HepG2 (cell line): ENCODE results near the gene USP34. TPM values are rescaled to one million over a fixed set of nuclear protein-coding genes. Genes with fewer than 3 reads are reported as not detected.
A peak's percentile ranks its signal among the peaks of the same experiment; 100 is the strongest.

Experiments used
- ATAD3A ChIP-seq: sonication (generic); formaldehyde crosslinking; IDR thresholded peaks from 2 replicates; pipeline ENCODE4 v1.4.0; 2020; ENCODE audit warnings: missing genetic modification reagents
- ESRRA ChIP-seq: sonication (generic); formaldehyde crosslinking; IDR thresholded peaks from 2 replicates; pipeline ENCODE4 v1.5.1; 2020; ENCODE audit warnings: mild to moderate bottlenecking, low read depth, missing genetic modification reagents
- GATAD1 ChIP-seq: IDR thresholded peaks from 2 replicates; pipeline ENCODE4 v1.6.1; 2016; ENCODE audit warnings: missing genetic modification reagents, missing compliant biosample characterization
- IKZF1 ChIP-seq: fragments of 450-650 bp; IDR thresholded peaks from 2 replicates; pipeline ENCODE4 v1.7.1; 2016
- KMT2B ChIP-seq: IDR thresholded peaks from 2 replicates; pipeline ENCODE4 v1.6.1; 2016; ENCODE audit warnings: missing genetic modification reagents, missing compliant biosample characterization
- MTF1 ChIP-seq: sonication (generic); formaldehyde crosslinking; IDR thresholded peaks from 2 replicates; pipeline ENCODE4 v1.5.0; 2020; ENCODE audit warnings: missing genetic modification reagents
- NFATC3 ChIP-seq: sonication (generic); formaldehyde crosslinking; IDR thresholded peaks from 2 replicates; pipeline ENCODE4 v1.5.1; 2020; ENCODE audit warnings: mild to moderate bottlenecking, missing genetic modification reagents
- NFIB ChIP-seq: sonication (generic); formaldehyde crosslinking; IDR thresholded peaks from 2 replicates; pipeline ENCODE4 v1.9.0; 2021; ENCODE audit warnings: missing genetic modification reagents, mild to moderate bottlenecking, borderline replicate concordance
- ONECUT2 ChIP-seq: sonication (generic); formaldehyde crosslinking; IDR thresholded peaks from 2 replicates; pipeline ENCODE4 v1.4.0; 2020; ENCODE audit warnings: missing genetic modification reagents
- RAD51 ChIP-seq: fragments of 450-650 bp; IDR thresholded peaks from 2 replicates; pipeline ENCODE4 v1.6.1; 2016; ENCODE audit warnings: borderline replicate concordance
- SALL1 ChIP-seq: sonication (generic); formaldehyde crosslinking; IDR thresholded peaks from 2 replicates; pipeline ENCODE4 v1.8.0; 2022; ENCODE audit warnings: mild to moderate bottlenecking, missing genetic modification reagents
- TOPORS ChIP-seq: sonication (generic); formaldehyde crosslinking; IDR thresholded peaks from 2 replicates; pipeline ENCODE4 v1.8.0; 2023; ENCODE audit warnings: mild to moderate bottlenecking, missing genetic modification reagents
- ZNF234 ChIP-seq: sonication (generic); formaldehyde crosslinking; conservative IDR thresholded peaks from 2 replicates; pipeline ENCODE4 v1.5.1; 2020; ENCODE audit warnings: mild to moderate bottlenecking, missing genetic modification reagents
- ZSCAN25 ChIP-seq: sonication (generic); formaldehyde crosslinking; IDR thresholded peaks from 2 replicates; pipeline ENCODE4 v1.8.0; 2022; ENCODE audit warnings: mild to moderate bottlenecking, missing genetic modification reagents
- ZSCAN29 ChIP-seq: sonication (generic); formaldehyde crosslinking; conservative IDR thresholded peaks from 2 replicates; pipeline ENCODE4 v1.4.0; 2020; ENCODE audit warnings: mild to moderate bottlenecking, missing genetic modification reagents
- polyA plus RNA-seq, 8 experiments: library from polyadenylated mRNA; depleted of rRNA in 3 of 8; stranded (reverse) in 7 of 8; unstranded in 1 of 8; fragments of >200 nt; fragmentation: Illumina TruSeq in 4 of 8; extraction: Trizol in 4 of 8; gene quantifications; 2 replicates each; pipeline versions ENCODE4 v1.2.1 to v1.2.3, GENCODE V29; 2011 to 2016; ENCODE audit warnings: low read depth in 4 of 8, missing spikeins in 1 of 8, mixed read lengths in 1 of 8; ENCODE audit not compliant: insufficient read depth in 1 of 8
- total RNA-seq, 5 experiments: library from RNA; depleted of rRNA; stranded (reverse); fragments of >200 nt; fragmentation: Illumina TruSeq; extraction: Trizol; gene quantifications; 2 replicates each; pipeline ENCODE4 v1.2.3, GENCODE V29; 2016; ENCODE audit warnings: low read depth in 1 of 5
- TF ChIP-seq, protein P1 (sequence below): sonication (generic); formaldehyde crosslinking; IDR thresholded peaks from 2 replicates; pipeline ENCODE4 v1.8.0; 2023; ENCODE audit warnings: mild to moderate bottlenecking, missing genetic modification reagents
- TF ChIP-seq, protein P2 (sequence below): sonication (generic); formaldehyde crosslinking; IDR thresholded peaks from 2 replicates; pipeline ENCODE4 v1.4.0; 2020; ENCODE audit warnings: missing genetic modification reagents, borderline replicate concordance
- TF ChIP-seq, protein P3 (sequence below): sonication (generic); formaldehyde crosslinking; IDR thresholded peaks from 2 replicates; pipeline ENCODE4 v1.4.0; 2020; ENCODE audit warnings: missing genetic modification reagents, borderline replicate concordance
- TF ChIP-seq, protein P4 (sequence below): sonication (generic); formaldehyde crosslinking; IDR thresholded peaks from 2 replicates; pipeline ENCODE4 v1.4.0; 2020; ENCODE audit warnings: missing genetic modification reagents, low read depth, mild to moderate bottlenecking, borderline replicate concordance
- TF ChIP-seq, protein P5 (sequence below): sonication (generic); formaldehyde crosslinking; IDR thresholded peaks from 2 replicates; pipeline ENCODE4 v1.8.0; 2022; ENCODE audit warnings: missing genetic modification reagents, low read depth, mild to moderate bottlenecking, borderline replicate concordance

The USP34 gene
- total and polyA plus RNA-seq, 2 of the 13 experiments (the other 11 are each of a cell fraction or from before 2014, with no cell fraction given): 99.2 to 100 TPM

DNA sequence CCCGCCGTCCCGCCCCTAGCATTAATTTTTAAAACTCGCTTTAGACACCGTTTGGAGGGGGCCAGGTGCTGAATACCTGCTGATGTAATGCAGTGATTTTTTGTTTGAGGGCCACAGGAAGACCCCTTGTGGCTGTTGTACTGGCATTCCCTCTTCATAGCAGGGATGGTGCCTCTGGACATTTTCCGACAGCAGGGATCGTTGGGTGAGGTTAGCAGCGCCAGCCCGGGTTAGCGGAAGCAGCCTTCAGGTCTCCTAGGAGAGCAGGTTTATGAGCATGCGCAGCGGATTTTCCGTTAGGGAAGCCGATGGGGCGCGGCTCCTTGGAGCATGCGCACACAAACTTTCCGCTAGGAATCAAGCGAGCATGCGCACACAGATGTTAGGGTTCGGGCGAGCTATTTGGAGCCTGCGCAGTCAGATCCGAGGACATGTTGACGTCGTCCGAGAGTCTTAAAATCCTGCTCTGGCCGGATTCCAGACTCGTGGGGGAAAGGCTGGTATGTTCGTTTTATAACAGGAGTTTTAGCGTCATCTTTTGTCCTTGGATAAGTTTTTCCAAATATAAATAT is 326.1 kb downstream of the USP34 start (continued):
- TF ChIP-seq NFIB (no peak), ONECUT2 (CRISPR knock-in tag) (no peak; the same call in 1 of the 2 replicates), ESRRA (CRISPR knock-in tag) (no peak), ZNF234 (CRISPR knock-in tag) (no peak), ATAD3A (CRISPR knock-in tag) (no peak), ZSCAN25 (CRISPR knock-in tag) (no peak), KMT2B (peak; percentile 70), ZSCAN29 (no peak), SALL1 (peak; percentile 82), GATAD1 (CRISPR knock-in tag) (peak; percentile 82), NFATC3 (CRISPR knock-in tag) (0 out of 2 replicates have a peak, but pooled peaks have one; percentile 27), IKZF1 (no peak), MTF1 (CRISPR knock-in tag) (no peak), RAD51 (no peak), TOPORS (CRISPR knock-in tag) (no peak)
- TF ChIP-seq, protein P1, sequence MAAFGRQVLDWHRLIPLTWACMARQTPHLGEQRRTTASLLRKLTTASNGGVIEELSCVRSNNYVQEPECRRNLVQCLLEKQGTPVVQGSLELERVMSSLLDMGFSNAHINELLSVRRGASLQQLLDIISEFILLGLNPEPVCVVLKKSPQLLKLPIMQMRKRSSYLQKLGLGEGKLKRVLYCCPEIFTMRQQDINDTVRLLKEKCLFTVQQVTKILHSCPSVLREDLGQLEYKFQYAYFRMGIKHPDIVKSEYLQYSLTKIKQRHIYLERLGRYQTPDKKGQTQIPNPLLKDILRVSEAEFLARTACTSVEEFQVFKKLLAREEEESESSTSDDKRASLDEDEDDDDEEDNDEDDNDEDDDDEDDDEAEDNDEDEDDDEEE (CRISPR knock-in tag): no peak
- TF ChIP-seq, protein P2, sequence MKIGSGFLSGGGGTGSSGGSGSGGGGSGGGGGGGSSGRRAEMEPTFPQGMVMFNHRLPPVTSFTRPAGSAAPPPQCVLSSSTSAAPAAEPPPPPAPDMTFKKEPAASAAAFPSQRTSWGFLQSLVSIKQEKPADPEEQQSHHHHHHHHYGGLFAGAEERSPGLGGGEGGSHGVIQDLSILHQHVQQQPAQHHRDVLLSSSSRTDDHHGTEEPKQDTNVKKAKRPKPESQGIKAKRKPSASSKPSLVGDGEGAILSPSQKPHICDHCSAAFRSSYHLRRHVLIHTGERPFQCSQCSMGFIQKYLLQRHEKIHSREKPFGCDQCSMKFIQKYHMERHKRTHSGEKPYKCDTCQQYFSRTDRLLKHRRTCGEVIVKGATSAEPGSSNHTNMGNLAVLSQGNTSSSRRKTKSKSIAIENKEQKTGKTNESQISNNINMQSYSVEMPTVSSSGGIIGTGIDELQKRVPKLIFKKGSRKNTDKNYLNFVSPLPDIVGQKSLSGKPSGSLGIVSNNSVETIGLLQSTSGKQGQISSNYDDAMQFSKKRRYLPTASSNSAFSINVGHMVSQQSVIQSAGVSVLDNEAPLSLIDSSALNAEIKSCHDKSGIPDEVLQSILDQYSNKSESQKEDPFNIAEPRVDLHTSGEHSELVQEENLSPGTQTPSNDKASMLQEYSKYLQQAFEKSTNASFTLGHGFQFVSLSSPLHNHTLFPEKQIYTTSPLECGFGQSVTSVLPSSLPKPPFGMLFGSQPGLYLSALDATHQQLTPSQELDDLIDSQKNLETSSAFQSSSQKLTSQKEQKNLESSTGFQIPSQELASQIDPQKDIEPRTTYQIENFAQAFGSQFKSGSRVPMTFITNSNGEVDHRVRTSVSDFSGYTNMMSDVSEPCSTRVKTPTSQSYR (CRISPR knock-in tag): no peak
- TF ChIP-seq, protein P3, sequence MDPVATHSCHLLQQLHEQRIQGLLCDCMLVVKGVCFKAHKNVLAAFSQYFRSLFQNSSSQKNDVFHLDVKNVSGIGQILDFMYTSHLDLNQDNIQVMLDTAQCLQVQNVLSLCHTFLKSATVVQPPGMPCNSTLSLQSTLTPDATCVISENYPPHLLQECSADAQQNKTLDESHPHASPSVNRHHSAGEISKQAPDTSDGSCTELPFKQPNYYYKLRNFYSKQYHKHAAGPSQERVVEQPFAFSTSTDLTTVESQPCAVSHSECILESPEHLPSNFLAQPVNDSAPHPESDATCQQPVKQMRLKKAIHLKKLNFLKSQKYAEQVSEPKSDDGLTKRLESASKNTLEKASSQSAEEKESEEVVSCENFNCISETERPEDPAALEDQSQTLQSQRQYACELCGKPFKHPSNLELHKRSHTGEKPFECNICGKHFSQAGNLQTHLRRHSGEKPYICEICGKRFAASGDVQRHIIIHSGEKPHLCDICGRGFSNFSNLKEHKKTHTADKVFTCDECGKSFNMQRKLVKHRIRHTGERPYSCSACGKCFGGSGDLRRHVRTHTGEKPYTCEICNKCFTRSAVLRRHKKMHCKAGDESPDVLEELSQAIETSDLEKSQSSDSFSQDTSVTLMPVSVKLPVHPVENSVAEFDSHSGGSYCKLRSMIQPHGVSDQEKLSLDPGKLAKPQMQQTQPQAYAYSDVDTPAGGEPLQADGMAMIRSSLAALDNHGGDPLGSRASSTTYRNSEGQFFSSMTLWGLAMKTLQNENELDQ (CRISPR knock-in tag): no peak
- TF ChIP-seq, protein P4, sequence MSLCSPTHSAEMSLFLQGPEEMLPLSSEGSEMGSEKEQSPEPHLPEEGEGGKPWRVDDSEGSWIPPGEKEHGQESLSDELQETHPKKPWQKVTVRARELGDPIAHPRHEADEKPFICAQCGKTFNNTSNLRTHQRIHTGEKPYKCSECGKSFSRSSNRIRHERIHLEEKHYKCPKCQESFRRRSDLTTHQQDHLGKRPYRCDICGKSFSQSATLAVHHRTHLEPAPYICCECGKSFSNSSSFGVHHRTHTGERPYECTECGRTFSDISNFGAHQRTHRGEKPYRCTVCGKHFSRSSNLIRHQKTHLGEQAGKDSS (CRISPR knock-in tag): no peak
- TF ChIP-seq, protein P5, sequence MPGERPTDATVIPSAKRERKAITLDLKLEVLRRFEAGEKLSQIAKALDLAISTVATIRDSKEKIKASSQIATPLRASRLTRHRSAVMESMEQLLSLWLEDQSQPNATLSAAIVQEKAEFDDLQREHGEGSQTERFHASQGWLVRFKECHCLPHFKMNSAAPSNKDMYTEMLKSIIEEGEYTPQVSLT (CRISPR knock-in tag): no peak
